Astrocyte (in vitro differentiated cells and primary cell): ENCODE results near the gene C15orf39.

Experiments
- CTCF ChIP-seq: IDR thresholded peaks from 2 replicates; pipeline ENCODE4 v1.5.1; 2011; ENCODE audit warnings: low read depth, mild to moderate bottlenecking, inconsistent platforms, low read length, moderate library complexity; ENCODE audit not compliant: insufficient read depth
- EZH2 ChIP-seq: IDR thresholded peaks from 2 replicates; pipeline ENCODE4 v1.6.1; 2012; ENCODE audit warnings: mild to moderate bottlenecking, low read length, inconsistent platforms; ENCODE audit not compliant: insufficient read depth

DNA sequence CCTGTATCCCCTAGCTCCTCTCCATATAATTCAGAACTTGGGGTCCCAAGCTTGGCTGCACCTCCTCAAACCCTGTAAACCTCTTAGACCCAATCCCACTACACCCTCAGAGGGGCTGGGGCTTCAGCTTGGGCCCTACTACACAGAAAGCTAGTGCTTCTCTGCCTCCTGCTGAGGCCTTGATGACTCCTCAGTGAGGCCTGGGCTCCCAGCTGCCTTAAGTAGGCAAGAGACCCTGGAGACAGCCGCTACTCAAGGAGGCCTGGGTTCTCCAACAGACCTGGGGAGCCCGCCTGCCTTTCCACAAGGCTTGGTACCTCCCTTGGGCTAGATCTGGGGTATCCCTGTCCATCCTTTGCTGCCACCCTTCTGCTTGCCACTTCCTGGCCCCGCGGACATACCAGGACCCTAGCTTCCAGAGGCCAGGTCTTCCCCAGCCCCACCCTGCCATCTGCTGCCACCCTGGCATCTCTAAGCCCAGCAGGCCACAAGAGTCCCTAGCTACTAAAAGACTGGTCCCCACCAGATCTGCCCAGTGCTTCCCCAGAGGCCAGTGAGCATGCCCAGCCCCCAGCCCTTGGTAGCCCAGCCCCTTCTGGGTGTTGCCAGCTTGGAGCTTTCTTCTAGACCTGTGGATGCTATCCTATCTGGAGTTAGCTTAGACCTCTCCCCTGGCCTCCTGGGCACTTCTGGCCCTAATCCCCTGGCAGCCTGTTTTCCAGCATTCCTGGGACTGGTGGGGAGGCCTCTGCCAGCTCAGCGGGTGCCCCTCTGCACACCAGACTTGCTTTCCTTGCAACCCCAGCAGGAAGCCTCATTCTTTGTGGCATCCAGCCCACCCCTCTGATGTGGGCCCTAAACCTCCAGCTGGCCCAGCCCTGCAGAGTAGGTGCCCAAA, 13.7 kb downstream of the C15orf39 start:
- TF ChIP-seq EZH2 (no peak), CTCF (no peak)
